Fibroblast of mammary gland (primary cell): ENCODE data around the gene ATP2B3.

ENCODE experiments used
- DNase-seq: peaks from one replicate; pipeline ENCODE4 v3.0.0-alpha.2; 2010; ENCODE audit warnings: low read depth
- H3K4me3 ChIP-seq: 2 replicates; pipeline ENCODE4 v1.5.1; 2011; ENCODE audit warnings: low read depth, mild to moderate bottlenecking, low read length, moderate library complexity; ENCODE audit not compliant: control insufficient read depth
- CTCF ChIP-seq: conservative IDR thresholded peaks from 2 replicates; pipeline ENCODE4 v1.5.1; 2011; ENCODE audit warnings: low read depth, low read length, inconsistent platforms; ENCODE audit not compliant: control insufficient read depth, insufficient read depth

ATP2B3 gene

GRCh38 chrX:153631346-153631745, 113.9 kb downstream of the ATP2B3 start:
- DNase-seq, result no peak
- no peak for TF ChIP-seq CTCF
- H3K4me3 ChIP-seq, result no peak overlapping the region

GRCh38 chrX:153631907-153632594, 114.6 kb downstream of the ATP2B3 start:
- no peak for DNase-seq
- no peak overlapping the region for H3K4me3 ChIP-seq
- no peak for TF ChIP-seq CTCF
